Measurements from ENCODE around the gene EIF4A2. TPM values are rescaled to one million over a fixed set of nuclear protein-coding genes. Genes with fewer than 3 reads are reported as not detected.
"Not testable (repeated sequence)": the region's sequence is repeated elsewhere in the genome, so short reads cannot be mapped to it uniquely, and the experiment has no call there.

EIF4A2 gene
- total RNA-seq, 1 experiment from 2014 or later = 446 TPM

GRCh38 chr3:186800285-186800684, 16.9 kb downstream of the EIF4A2 start:
- H3K4me1 ChIP-seq (replicated peaks; ENCODE audit: insufficient read depth) = peaks cover 6% of the 10 kb centered on the region
- H3K27me3 ChIP-seq (ENCODE audit: insufficient read depth, low read depth) = no peaks in the 10 kb centered on the region
- intact Hi-C loops (cut with micrococcal nuclease; ENCODE audit: unreplicated experiment) = no loop called here
- no peak overlapping the region for H3K4me2 ChIP-seq
- no peak for DNase-seq
- no peaks in the 10 kb centered on the region for H4K20me1 ChIP-seq (ENCODE audit: insufficient read depth)
- CTCF ChIA-PET = no interaction called here
- peaks cover 49% of the 10 kb centered on the region for H3K36me3 ChIP-seq (ENCODE audit: low read depth)
- H2AFZ ChIP-seq = no peak overlapping the region
- no peak for TF ChIP-seq EZH2 (IDR thresholded peaks at IDR 0.05; ENCODE audit: low read depth)
- no peak for TF ChIP-seq CTCF (conservative IDR thresholded peaks at IDR 0.05)
- peaks cover 8% of the 10 kb centered on the region for H3K79me2 ChIP-seq (ENCODE audit: low read depth)
- POLR2A ChIA-PET (ENCODE audit: unreplicated experiment) = interaction anchor here (0.6 kb wide), 1 partner anchor 1658 kb away, joined by 4 read pairs; no protein-coding TSS in a partner anchor
- no peak overlapping the region for H3K27ac ChIP-seq
- BruUV-seq (replicated peaks) = no TSS peak
- no peak overlapping the region for H3K4me3 ChIP-seq
- H3K9me3 ChIP-seq (ENCODE audit: insufficient read depth, low read depth) = no peaks in the 10 kb centered on the region
- H3F3A ChIP-seq (ENCODE audit: insufficient read depth, low read depth) = no peaks in the 10 kb centered on the region
- H3K9me2 ChIP-seq (ENCODE audit: insufficient read depth) = no peaks in the 10 kb centered on the region

GRCh38 chr3:186802701-186803100, 19.3 kb downstream of the EIF4A2 start:
- intact Hi-C loops (cut with micrococcal nuclease; ENCODE audit: unreplicated experiment) = no loop called here
- Histone ChIP-seq H3K36me3 (ENCODE audit: low read depth) (peaks cover 33% of the 10 kb centered on the region), H3K4me1 (replicated peaks; ENCODE audit: insufficient read depth) (peaks cover 20% of the 10 kb centered on the region), H3K27me3 (ENCODE audit: insufficient read depth, low read depth) (no peaks in the 10 kb centered on the region), H3K4me2 (no peak overlapping the region), H3F3A (ENCODE audit: insufficient read depth, low read depth) (peaks cover 13% of the 10 kb centered on the region), H3K4me3 (no peak overlapping the region), H3K9me3 (ENCODE audit: insufficient read depth, low read depth) (no peaks in the 10 kb centered on the region), H3K79me2 (ENCODE audit: low read depth) (peaks cover 16% of the 10 kb centered on the region), H3K9me2 (ENCODE audit: insufficient read depth) (no peaks in the 10 kb centered on the region), H2AFZ (no peak overlapping the region), H3K27ac (no peak overlapping the region), H4K20me1 (ENCODE audit: insufficient read depth) (no peaks in the 10 kb centered on the region)
- no peak for DNase-seq
- no TSS peak for BruUV-seq (replicated peaks)
- ChIA-PET POLR2A (ENCODE audit: unreplicated experiment) (interaction anchor here (0.7 kb wide), 1 partner anchor 1591 kb away, joined by 3 read pairs; no protein-coding TSS in a partner anchor), CTCF (interaction anchor here (0.6 kb wide), 1 partner anchor 25 kb away, joined by 7 read pairs; no protein-coding TSS in a partner anchor)
- TF ChIP-seq CTCF (conservative IDR thresholded peaks at IDR 0.05) (no peak), EZH2 (IDR thresholded peaks at IDR 0.05; ENCODE audit: low read depth) (no peak)

- H3K79me2 ChIP-seq (ENCODE audit: low read depth) = peaks cover 16% of the 10 kb centered on the region
- POLR2A ChIA-PET (ENCODE audit: unreplicated experiment) = not testable (repeated sequence)
- peaks cover 26% of the 10 kb centered on the region for H3K36me3 ChIP-seq (ENCODE audit: low read depth)
Measured at GRCh38 chr3:186803447-186803846, 20.1 kb downstream of the EIF4A2 start.

More at GRCh38 chr3:186803447-186803846, 20.1 kb downstream of the EIF4A2 start:
- BruUV-seq (replicated peaks); H3K9me3 ChIP-seq (ENCODE audit: insufficient read depth, low read depth); intact Hi-C loops (cut with micrococcal nuclease; ENCODE audit: unreplicated experiment); CTCF ChIA-PET; H3K27me3 ChIP-seq (ENCODE audit: insufficient read depth, low read depth); H3K4me2 ChIP-seq; H2AFZ ChIP-seq; DNase-seq; H3K9me2 ChIP-seq (ENCODE audit: insufficient read depth); H3K27ac ChIP-seq; H3K4me3 ChIP-seq; H4K20me1 ChIP-seq (ENCODE audit: insufficient read depth): not testable (repeated sequence)
- H3F3A ChIP-seq (ENCODE audit: insufficient read depth, low read depth) = peaks cover 13% of the 10 kb centered on the region
- H3K4me1 ChIP-seq (replicated peaks; ENCODE audit: insufficient read depth) = peaks cover 22% of the 10 kb centered on the region
